Measurements from ENCODE around the gene ARHGAP6.

The ARHGAP6 gene

GRCh38 chrX:11688201-11688600 is 22.5 kb upstream of the ARHGAP6 start:
- no peak for DNase-seq (ENCODE audit: extremely low read depth, low read depth)
- no peak for TF ChIP-seq CTCF (IDR thresholded peaks at IDR 0.05; ENCODE audit: low read depth, low read length)

GRCh38 chrX:11687157-11687556 is 21.4 kb upstream of the ARHGAP6 start:
- no peak for DNase-seq (ENCODE audit: extremely low read depth, low read depth)

GRCh38 chrX:11683057-11683456 is 17.3 kb upstream of the ARHGAP6 start:
- TF ChIP-seq CTCF (IDR thresholded peaks at IDR 0.05; ENCODE audit: low read depth, low read length) = no peak
- DNase-seq (ENCODE audit: extremely low read depth, low read depth) = no peak

More at GRCh38 chrX:11687157-11687556, 21.4 kb upstream of the ARHGAP6 start:
- no peak for TF ChIP-seq CTCF (IDR thresholded peaks at IDR 0.05; ENCODE audit: low read depth, low read length)

- peak; percentile 18 for TF ChIP-seq CTCF (IDR thresholded peaks at IDR 0.05; ENCODE audit: low read depth, low read length)
Observed at GRCh38 chrX:11678158-11678557, 12.4 kb upstream of the ARHGAP6 start.

GRCh38 chrX:11672213-11672612 is 6.5 kb upstream of the ARHGAP6 start:
- DNase-seq (ENCODE audit: extremely low read depth, low read depth) = no peak
- TF ChIP-seq CTCF (IDR thresholded peaks at IDR 0.05; ENCODE audit: low read depth, low read length) = no peak

More at GRCh38 chrX:11678158-11678557, 12.4 kb upstream of the ARHGAP6 start:
- no peak for DNase-seq (ENCODE audit: extremely low read depth, low read depth)

- DNase-seq (ENCODE audit: extremely low read depth, low read depth) = no peak
- no peak for TF ChIP-seq CTCF (IDR thresholded peaks at IDR 0.05; ENCODE audit: low read depth, low read length)
Observed at GRCh38 chrX:11670316-11670715, 4.6 kb upstream of the ARHGAP6 start.

GRCh38 chrX:11666952-11667685 is 1.4 kb upstream of the ARHGAP6 start:
- DNase-seq (ENCODE audit: extremely low read depth, low read depth) = no peak
- TF ChIP-seq CTCF (IDR thresholded peaks at IDR 0.05; ENCODE audit: low read depth, low read length) = no peak
